HG03280 (cell line): Measurements from ENCODE around the gene GALNT7.

Experiments used
- ATAC-seq: cut with Tn5 transposase; IDR thresholded peaks from one replicate; pipeline ENCODE4 v1.9.1; 2021; ENCODE audit warnings: mild to moderate bottlenecking, moderate library complexity; ENCODE audit not compliant: unreplicated experiment

Gene GALNT7

GRCh38 chr4:173259310-173259709 lies 90.7 kb downstream of the GALNT7 start:
- ATAC-seq, result no peak

- ATAC-seq, result no peak
Observed at GRCh38 chr4:173261052-173261451, 92.4 kb downstream of the GALNT7 start.

GRCh38 chr4:173262375-173262774 lies 93.8 kb downstream of the GALNT7 start:
- no peak for ATAC-seq

- peak; percentile 10 for ATAC-seq
Observed at GRCh38 chr4:173264245-173264644, 95.6 kb downstream of the GALNT7 start.

GRCh38 chr4:173264684-173265185 lies 96.1 kb downstream of the GALNT7 start:
- ATAC-seq, result peak; percentile 47

- no peak for ATAC-seq
Observed at GRCh38 chr4:173265751-173266150, 97.1 kb downstream of the GALNT7 start.

GRCh38 chr4:173267711-173268110 lies 99.1 kb downstream of the GALNT7 start:
- no peak for ATAC-seq

- ATAC-seq, result no peak
Observed at GRCh38 chr4:173269280-173269679, 100.7 kb downstream of the GALNT7 start.

- no peak for ATAC-seq
Observed at GRCh38 chr4:173270312-173271027, 101.9 kb downstream of the GALNT7 start.

GRCh38 chr4:173272314-173272713 lies 103.7 kb downstream of the GALNT7 start:
- no peak for ATAC-seq

- ATAC-seq, result no peak
Observed at GRCh38 chr4:173272996-173273395, 104.4 kb downstream of the GALNT7 start.

GRCh38 chr4:173273941-173274340 lies 105.3 kb downstream of the GALNT7 start:
- no peak for ATAC-seq

GRCh38 chr4:173274744-173275143 lies 106.1 kb downstream of the GALNT7 start:
- no peak for ATAC-seq

GRCh38 chr4:173275150-173275549 lies 106.5 kb downstream of the GALNT7 start:
- ATAC-seq, result no peak

GRCh38 chr4:173277340-173277739 lies 108.7 kb downstream of the GALNT7 start:
- no peak for ATAC-seq

- ATAC-seq, result no peak
Observed at GRCh38 chr4:173280998-173281397, 112.4 kb downstream of the GALNT7 start.

GRCh38 chr4:173281406-173282255 lies 113.0 kb downstream of the GALNT7 start:
- ATAC-seq, result no peak

- ATAC-seq, result no peak
Observed at GRCh38 chr4:173282256-173282562, 113.6 kb downstream of the GALNT7 start.

- ATAC-seq, result no peak
Observed at GRCh38 chr4:173282626-173283025, 114.0 kb downstream of the GALNT7 start.

- no peak for ATAC-seq
Observed at GRCh38 chr4:173284463-173284862, 115.9 kb downstream of the GALNT7 start.

- ATAC-seq, result no peak
Observed at GRCh38 chr4:173287486-173287885, 118.9 kb downstream of the GALNT7 start.

GRCh38 chr4:173288296-173288695 lies 119.7 kb downstream of the GALNT7 start:
- ATAC-seq, result peak; percentile 71
